Large intestine (tissue), 3 donors: ENCODE measurements around the gene SP100. TPM values are rescaled to one million over a fixed set of nuclear protein-coding genes. Genes with fewer than 3 reads are reported as not detected.
A peak's percentile ranks its signal among the peaks of the same experiment; 100 is the strongest.

ENCODE experiments used
- DNase-seq, 2 donors: peaks; one replicate each; pipeline versions ENCODE4 v3.0.0 to v3.0.0-alpha.2; 2013
- H3K27ac ChIP-seq: one replicate; pipeline ENCODE4 v1.5.1; 2013; ENCODE audit warnings: low read length
- H3K27me3 ChIP-seq: 2 replicates; pipeline ENCODE4 v1.6.1; 2013; ENCODE audit warnings: low read length; ENCODE audit not compliant: control insufficient read depth, insufficient read depth
- H3K36me3 ChIP-seq: 2 replicates; pipeline ENCODE4 v1.6.1; 2013; ENCODE audit warnings: low read length; ENCODE audit not compliant: control insufficient read depth, insufficient read depth
- H3K4me1 ChIP-seq: one replicate; pipeline ENCODE4 v1.6.1; 2013; ENCODE audit warnings: low read length; ENCODE audit not compliant: control insufficient read depth, insufficient read depth
- H3K4me3 ChIP-seq: one replicate; pipeline ENCODE4 v1.5.1; 2013; ENCODE audit warnings: low read length
- H3K9me3 ChIP-seq: one replicate; pipeline ENCODE4 v1.6.1; 2013; ENCODE audit warnings: mild to moderate bottlenecking, low read depth, low read length, moderate library complexity; ENCODE audit not compliant: control insufficient read depth
- WGBS: methylation state at CpG from one replicate; pipeline ENCODE4 v1.1.5; 2013; ENCODE audit warnings: low lambda C conversion rate; ENCODE audit not compliant: insufficient coverage; 5-methylcytosine and 5-hydroxymethylcytosine counted together
- polyA plus RNA-seq: library from polyadenylated mRNA; unstranded; fragments of 120-200 nt; gene quantifications from one replicate; pipeline ENCODE4 v1.2.1, GENCODE V29; 2013

The SP100 gene
- polyA plus RNA-seq, 1 donor, result 43.7 TPM

DNA sequence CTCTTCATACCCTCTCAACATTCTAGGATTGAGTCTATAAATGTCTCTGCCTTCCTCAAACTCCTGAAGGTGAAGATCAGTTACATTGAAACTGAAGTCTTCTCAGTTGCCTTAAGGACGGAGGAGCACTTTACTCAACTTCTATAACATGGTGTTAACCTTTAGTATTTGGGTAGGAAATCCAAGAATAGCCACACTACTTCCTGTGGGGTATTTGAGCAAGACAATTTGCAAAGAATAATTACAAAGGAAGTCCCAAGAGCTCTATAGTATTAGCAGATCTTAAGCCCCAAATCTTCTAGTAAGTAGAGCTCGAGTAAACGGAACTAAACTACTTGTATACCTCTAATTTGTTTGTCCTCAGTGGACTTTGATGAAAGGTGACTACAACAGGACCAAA is 80.9 kb downstream of the SP100 start:
- Histone ChIP-seq H3K4me1 (no peaks in the 10 kb centered on the region), H3K4me3 (no peak overlapping the region), H3K27ac (no peak overlapping the region), H3K27me3 (no peaks in the 10 kb centered on the region), H3K9me3 (no peaks in the 10 kb centered on the region), H3K36me3 (peaks cover 20% of the 10 kb centered on the region)
- no peak for DNase-seq
- WGBS, result no CpG with 5 or more reads among the region's 3 CpGs

DNA sequence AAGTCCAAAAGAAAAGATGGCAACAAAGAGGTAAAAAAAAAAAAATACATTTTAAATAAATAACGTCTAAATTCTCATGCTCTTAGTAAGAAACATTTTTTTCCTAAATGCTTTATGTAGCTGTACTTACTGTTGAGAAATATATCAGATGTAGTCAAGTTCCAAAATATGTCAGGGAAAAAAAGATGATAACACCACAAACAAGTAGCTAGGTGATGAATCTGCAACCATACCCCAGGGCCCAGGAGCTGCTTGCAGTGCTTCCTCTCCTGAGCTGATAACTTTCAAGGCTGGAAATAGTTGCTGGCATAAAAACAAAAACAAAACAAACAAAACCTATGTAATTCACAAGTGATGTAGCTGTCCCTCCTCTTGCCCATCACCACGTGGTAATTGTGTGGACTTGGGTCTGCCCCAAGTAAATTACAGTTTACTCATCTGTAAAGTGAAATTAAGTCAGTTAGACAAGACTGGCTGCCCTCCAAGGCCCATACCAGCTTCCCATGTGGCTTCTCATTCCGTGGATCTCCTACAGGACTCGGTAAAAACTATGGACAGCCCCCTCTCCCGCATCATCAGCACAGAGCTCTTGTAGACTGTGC is 82.6 kb downstream of the SP100 start:
- H3K4me3 ChIP-seq, result no peak overlapping the region
- no peak overlapping the region for H3K27ac ChIP-seq
- H3K4me1 ChIP-seq, result no peaks in the 10 kb centered on the region
- 100% methylated on average over 1 of the region's 5 CpGs for WGBS
- DNase-seq, result no peak
- no peaks in the 10 kb centered on the region for H3K9me3 ChIP-seq
- H3K36me3 ChIP-seq, result peaks cover 20% of the 10 kb centered on the region
- H3K27me3 ChIP-seq, result no peaks in the 10 kb centered on the region

DNA sequence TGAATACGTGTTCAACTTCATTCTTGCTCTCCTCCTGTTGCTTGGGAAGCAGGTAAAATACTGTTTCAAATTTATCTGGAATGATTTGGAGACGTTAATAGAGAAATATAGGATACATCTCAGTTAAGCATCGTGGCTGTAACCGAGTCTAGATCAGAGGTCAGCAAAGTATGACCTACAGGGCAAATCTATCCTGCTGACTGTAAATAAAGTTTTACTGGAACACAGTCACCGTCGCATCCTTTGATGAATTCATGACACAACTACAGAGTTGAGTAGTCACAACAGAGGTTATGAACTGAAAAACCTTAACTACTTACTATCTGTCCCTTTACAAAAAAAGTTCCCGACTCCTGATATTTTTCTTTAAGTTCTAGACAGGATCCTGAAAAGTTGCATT is 86.6 kb downstream of the SP100 start:
- no peak for DNase-seq
- Histone ChIP-seq H3K27ac (no peak overlapping the region), H3K27me3 (no peaks in the 10 kb centered on the region), H3K4me3 (no peak overlapping the region), H3K9me3 (no peaks in the 10 kb centered on the region), H3K36me3 (peaks cover 10% of the 10 kb centered on the region), H3K4me1 (no peaks in the 10 kb centered on the region)
- WGBS, result 96% methylated on average over 3 of the region's 7 CpGs

DNA sequence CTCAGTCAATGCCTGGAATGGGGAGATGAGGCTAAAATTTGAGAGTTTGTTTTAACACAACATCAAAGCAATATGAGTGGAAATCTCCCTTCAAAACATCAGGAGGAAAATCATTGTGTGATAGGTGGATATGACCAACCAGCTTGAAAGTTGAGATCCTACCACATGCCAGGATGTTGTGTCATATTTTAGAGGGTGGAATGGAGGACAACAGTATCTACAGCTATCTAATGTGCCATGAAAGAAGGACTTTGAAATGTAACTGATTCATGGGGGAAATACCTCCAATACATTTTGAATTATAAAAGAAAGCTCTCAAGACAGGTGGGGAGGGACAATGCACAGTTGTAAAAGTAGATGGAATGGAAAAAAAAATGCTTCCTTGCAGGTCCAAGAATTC is 87.8 kb downstream of the SP100 start:
- no peak overlapping the region for H3K27ac ChIP-seq
- no peaks in the 10 kb centered on the region for H3K27me3 ChIP-seq
- no peak overlapping the region for H3K4me3 ChIP-seq
- no peaks in the 10 kb centered on the region for H3K9me3 ChIP-seq
- H3K36me3 ChIP-seq, result peaks cover 9% of the 10 kb centered on the region
- no peak for DNase-seq
- H3K4me1 ChIP-seq, result no peaks in the 10 kb centered on the region

- peaks cover 4% of the 10 kb centered on the region for H3K36me3 ChIP-seq
- H3K9me3 ChIP-seq, result no peaks in the 10 kb centered on the region
- H3K4me3 ChIP-seq, result no peak overlapping the region
- no peaks in the 10 kb centered on the region for H3K4me1 ChIP-seq
- H3K27me3 ChIP-seq, result no peaks in the 10 kb centered on the region
- no peak overlapping the region for H3K27ac ChIP-seq
- DNase-seq, result no peak
- WGBS, result 100% methylated on average over 1 of the region's 2 CpGs
Measured at GRCh38 chr2:230505162-230505561, 89.2 kb downstream of the SP100 start.

GRCh38 chr2:230512955-230513748 is 97.2 kb downstream of the SP100 start:
- peaks cover 4% of the 10 kb centered on the region for H3K36me3 ChIP-seq

GRCh38 chr2:230520061-230520874 is 104.3 kb downstream of the SP100 start:
- DNase-seq, result no peak
- Histone ChIP-seq H3K4me1 (no peaks in the 10 kb centered on the region), H3K4me3 (no peak overlapping the region), H3K9me3 (peaks cover 21% of the 10 kb centered on the region), H3K27ac (no peak overlapping the region), H3K27me3 (no peaks in the 10 kb centered on the region), H3K36me3 (no peaks in the 10 kb centered on the region)
- no CpG with 5 or more reads among the region's 9 CpGs for WGBS

More at GRCh38 chr2:230512955-230513748, 97.2 kb downstream of the SP100 start:
- H3K27me3 ChIP-seq, result no peaks in the 10 kb centered on the region
- peak overlapping the region; percentile 64 for H3K27ac ChIP-seq
- no peak overlapping the region for H3K4me3 ChIP-seq
- peaks cover 3% of the 10 kb centered on the region for H3K4me1 ChIP-seq
- no peaks in the 10 kb centered on the region for H3K9me3 ChIP-seq
- 20% methylated on average over 1 of the region's 4 CpGs for WGBS
- peak; percentile 39 to 69 for DNase-seq

- Histone ChIP-seq H3K36me3 (no peaks in the 10 kb centered on the region), H3K27me3 (no peaks in the 10 kb centered on the region), H3K4me1 (no peaks in the 10 kb centered on the region), H3K9me3 (peaks cover 25% of the 10 kb centered on the region), H3K4me3 (no peak overlapping the region), H3K27ac (no peak overlapping the region)
- DNase-seq, result no peak
Measured at GRCh38 chr2:230520875-230521155, 104.8 kb downstream of the SP100 start.

DNA sequence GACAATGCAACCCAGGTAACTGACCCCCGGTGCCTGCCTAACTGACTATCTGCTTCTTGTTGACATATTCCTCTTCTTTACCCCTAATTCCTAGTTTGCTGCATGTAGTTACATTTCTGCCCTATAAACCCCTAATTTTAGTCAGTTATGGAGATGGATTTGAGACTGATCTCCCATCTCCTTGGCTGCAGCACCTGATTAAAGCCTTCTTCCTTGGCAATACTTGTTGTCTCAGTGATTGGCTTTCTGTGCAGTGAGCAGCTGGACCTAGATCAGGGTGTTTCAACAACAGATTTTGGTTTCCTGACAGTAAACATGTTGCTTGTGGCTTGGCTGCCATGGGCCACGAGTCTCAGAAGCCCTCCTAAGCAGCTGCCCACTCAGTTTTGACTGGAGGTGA is 105.4 kb downstream of the SP100 start:
- H3K27me3 ChIP-seq, result no peaks in the 10 kb centered on the region

DNA sequence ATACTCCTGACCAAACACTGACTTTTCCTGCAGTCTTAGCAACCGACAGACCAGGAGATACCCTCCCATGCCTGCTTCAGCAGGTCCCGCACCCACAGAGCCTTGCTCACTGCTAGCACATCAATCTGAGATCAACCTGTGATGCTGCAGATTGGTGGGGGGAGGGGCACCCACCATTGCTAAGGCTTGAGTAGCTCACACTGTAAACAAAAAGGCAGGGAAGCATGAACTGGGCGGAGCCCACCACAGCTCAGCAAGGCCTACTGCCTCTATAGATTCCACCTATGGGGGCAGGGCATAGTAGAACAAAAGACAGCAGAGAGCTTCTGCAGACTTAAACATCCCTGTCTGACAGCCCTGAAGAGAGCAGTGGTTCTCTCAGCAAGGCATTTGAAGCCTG is 109.7 kb downstream of the SP100 start:
- no peak for DNase-seq
- no CpG with 5 or more reads among the region's 3 CpGs for WGBS
- H3K4me1 ChIP-seq, result no peaks in the 10 kb centered on the region

More for the DNA sequence above, 105.4 kb downstream of the SP100 start:
- H3K9me3 ChIP-seq, result peaks cover 26% of the 10 kb centered on the region
- H3K27ac ChIP-seq, result no peak overlapping the region
- no peaks in the 10 kb centered on the region for H3K4me1 ChIP-seq
- no peak for DNase-seq
- H3K4me3 ChIP-seq, result no peak overlapping the region
- no peaks in the 10 kb centered on the region for H3K36me3 ChIP-seq
- WGBS, result no CpG with 5 or more reads among the region's 2 CpGs

More for the DNA sequence above, 109.7 kb downstream of the SP100 start:
- Histone ChIP-seq H3K9me3 (peaks cover 26% of the 10 kb centered on the region), H3K27me3 (no peaks in the 10 kb centered on the region), H3K4me3 (no peak overlapping the region), H3K27ac (no peak overlapping the region), H3K36me3 (no peaks in the 10 kb centered on the region)
